ENCODE measurements around the gene ABITRAM. TPM values are rescaled to one million over a fixed set of nuclear protein-coding genes. Genes with fewer than 3 reads are reported as not detected.
"Not testable (repeated sequence)": the region's sequence is repeated elsewhere in the genome, so short reads cannot be mapped to it uniquely, and the experiment has no call there.

ABITRAM gene
- total RNA-seq, 4 donors from 2014 or later = 7.6 to 9.4 (median 9.1) TPM

GRCh38 chr9:108897324-108898096, 36.7 kb upstream of the ABITRAM start:
- DNase-seq (ENCODE audit: low spot score) = no peak
- TF ChIP-seq CTCF (IDR thresholded peaks at IDR 0.05) = no peak
- no peak for ATAC-seq (ENCODE audit: low FRiP score)

- not testable (repeated sequence) for DNase-seq (ENCODE audit: low spot score); ATAC-seq (ENCODE audit: low FRiP score)
Observed at GRCh38 chr9:108899023-108899695, 35.0 kb upstream of the ABITRAM start.

GRCh38 chr9:108900176-108900575, 34.0 kb upstream of the ABITRAM start:
- DNase-seq (ENCODE audit: low spot score) (no peak), ATAC-seq (ENCODE audit: low FRiP score) (no peak)
- no peak for TF ChIP-seq CTCF (IDR thresholded peaks at IDR 0.05)

- TF ChIP-seq CTCF (IDR thresholded peaks at IDR 0.05) = no peak
- ATAC-seq (ENCODE audit: low FRiP score) = no peak
- no peak for DNase-seq (ENCODE audit: low spot score)
Observed at GRCh38 chr9:108903420-108904103, 30.6 kb upstream of the ABITRAM start.

- DNase-seq (ENCODE audit: low spot score) (no peak), ATAC-seq (ENCODE audit: low FRiP score) (no peak)
- no peak for TF ChIP-seq CTCF (IDR thresholded peaks at IDR 0.05)
Observed at GRCh38 chr9:108904161-108904560, 30.0 kb upstream of the ABITRAM start.

GRCh38 chr9:108905494-108905893, 28.7 kb upstream of the ABITRAM start:
- no peak for ATAC-seq (ENCODE audit: low FRiP score)
- no peak for DNase-seq (ENCODE audit: low spot score)
- no peak for TF ChIP-seq CTCF (IDR thresholded peaks at IDR 0.05)

- DNase-seq (ENCODE audit: low spot score) (no peak), ATAC-seq (ENCODE audit: low FRiP score) (no peak)
- no peak for TF ChIP-seq CTCF (IDR thresholded peaks at IDR 0.05)
Observed at GRCh38 chr9:108910402-108910801, 23.8 kb upstream of the ABITRAM start.
